HL-60 (cell line): Measurements from ENCODE around the gene LARP1.

Experiments used
- POLR2AphosphoS5 ChIP-seq: IDR thresholded peaks from 2 replicates; pipeline ENCODE4 v1.6.1; 2012; ENCODE audit warnings: low read depth
- TF ChIP-seq, protein P1 (sequence below): IDR thresholded peaks from one replicate; pipeline ENCODE4 v1.5.1; 2011; ENCODE audit warnings: low read length, control low read depth, inconsistent platforms; ENCODE audit not compliant: insufficient read depth

GRCh38 chr5:154755361-154756008 is at the start of gene LARP1:
- TF ChIP-seq, protein P1, sequence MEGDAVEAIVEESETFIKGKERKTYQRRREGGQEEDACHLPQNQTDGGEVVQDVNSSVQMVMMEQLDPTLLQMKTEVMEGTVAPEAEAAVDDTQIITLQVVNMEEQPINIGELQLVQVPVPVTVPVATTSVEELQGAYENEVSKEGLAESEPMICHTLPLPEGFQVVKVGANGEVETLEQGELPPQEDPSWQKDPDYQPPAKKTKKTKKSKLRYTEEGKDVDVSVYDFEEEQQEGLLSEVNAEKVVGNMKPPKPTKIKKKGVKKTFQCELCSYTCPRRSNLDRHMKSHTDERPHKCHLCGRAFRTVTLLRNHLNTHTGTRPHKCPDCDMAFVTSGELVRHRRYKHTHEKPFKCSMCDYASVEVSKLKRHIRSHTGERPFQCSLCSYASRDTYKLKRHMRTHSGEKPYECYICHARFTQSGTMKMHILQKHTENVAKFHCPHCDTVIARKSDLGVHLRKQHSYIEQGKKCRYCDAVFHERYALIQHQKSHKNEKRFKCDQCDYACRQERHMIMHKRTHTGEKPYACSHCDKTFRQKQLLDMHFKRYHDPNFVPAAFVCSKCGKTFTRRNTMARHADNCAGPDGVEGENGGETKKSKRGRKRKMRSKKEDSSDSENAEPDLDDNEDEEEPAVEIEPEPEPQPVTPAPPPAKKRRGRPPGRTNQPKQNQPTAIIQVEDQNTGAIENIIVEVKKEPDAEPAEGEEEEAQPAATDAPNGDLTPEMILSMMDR = no peak
- no peak; the same call in none of the 2 replicates for TF ChIP-seq POLR2AphosphoS5
